PC-9 (cell line): ENCODE measurements around the gene PLAU.

Experiments
- EZH2 ChIP-seq: fragments of 200-600 bp; sonication (generic); IDR thresholded peaks from 2 replicates; pipeline ENCODE4 v1.8.0; 2017; ENCODE audit warnings: antibody characterized with exemption, low read depth
- TF ChIP-seq, protein P1 (sequence below): fragments of 200-600 bp; sonication (generic); conservative IDR thresholded peaks from 2 replicates; pipeline ENCODE4 v1.6.1; 2017; ENCODE audit warnings: mixed run types, antibody characterized with exemption, mild to moderate bottlenecking, moderate library complexity

DNA sequence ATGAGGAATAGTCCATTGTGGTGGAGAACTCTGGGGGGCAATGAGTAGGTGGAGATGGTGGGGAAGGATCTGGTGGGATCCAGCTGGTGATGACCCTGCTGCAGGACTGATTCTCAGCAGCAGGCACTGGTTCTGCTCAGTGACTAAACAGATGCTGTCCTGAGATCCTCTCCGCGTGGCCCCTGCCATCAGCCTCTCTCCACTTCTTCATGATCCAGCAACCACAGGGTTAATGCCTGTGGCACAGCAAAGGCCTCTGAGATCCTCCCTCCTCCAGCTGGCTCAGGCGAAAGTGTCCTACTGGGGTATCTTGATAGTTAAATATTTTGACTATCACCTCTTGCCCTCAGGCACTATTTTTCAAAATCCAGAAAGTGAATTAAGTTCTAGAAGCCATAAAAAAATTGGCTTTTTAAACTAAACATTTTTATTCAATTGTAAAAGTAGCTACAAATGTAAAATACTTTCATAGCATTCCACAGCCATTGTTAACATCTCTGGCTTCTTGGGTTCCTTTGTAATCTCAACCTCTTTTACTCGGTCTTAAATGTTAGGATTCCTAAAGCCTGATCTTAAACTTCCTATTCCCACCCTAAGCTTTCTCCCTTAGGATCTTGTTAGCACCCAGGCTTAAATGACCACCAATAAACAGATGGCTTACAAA lies 13.1 kb downstream of the PLAU start:
- TF ChIP-seq, protein P1, sequence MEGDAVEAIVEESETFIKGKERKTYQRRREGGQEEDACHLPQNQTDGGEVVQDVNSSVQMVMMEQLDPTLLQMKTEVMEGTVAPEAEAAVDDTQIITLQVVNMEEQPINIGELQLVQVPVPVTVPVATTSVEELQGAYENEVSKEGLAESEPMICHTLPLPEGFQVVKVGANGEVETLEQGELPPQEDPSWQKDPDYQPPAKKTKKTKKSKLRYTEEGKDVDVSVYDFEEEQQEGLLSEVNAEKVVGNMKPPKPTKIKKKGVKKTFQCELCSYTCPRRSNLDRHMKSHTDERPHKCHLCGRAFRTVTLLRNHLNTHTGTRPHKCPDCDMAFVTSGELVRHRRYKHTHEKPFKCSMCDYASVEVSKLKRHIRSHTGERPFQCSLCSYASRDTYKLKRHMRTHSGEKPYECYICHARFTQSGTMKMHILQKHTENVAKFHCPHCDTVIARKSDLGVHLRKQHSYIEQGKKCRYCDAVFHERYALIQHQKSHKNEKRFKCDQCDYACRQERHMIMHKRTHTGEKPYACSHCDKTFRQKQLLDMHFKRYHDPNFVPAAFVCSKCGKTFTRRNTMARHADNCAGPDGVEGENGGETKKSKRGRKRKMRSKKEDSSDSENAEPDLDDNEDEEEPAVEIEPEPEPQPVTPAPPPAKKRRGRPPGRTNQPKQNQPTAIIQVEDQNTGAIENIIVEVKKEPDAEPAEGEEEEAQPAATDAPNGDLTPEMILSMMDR = no peak
- TF ChIP-seq EZH2 = no peak
